GM19351 (cell line): ENCODE data around the gene SPATA3.
"Not testable (repeated sequence)": the region's sequence is repeated elsewhere in the genome, so short reads cannot be mapped to it uniquely, and the experiment has no call there.

Experiments
- ATAC-seq: cut with Tn5 transposase; IDR thresholded peaks from one replicate; pipeline ENCODE4 v1.9.1; 2021; ENCODE audit warnings: mild to moderate bottlenecking, moderate library complexity; ENCODE audit not compliant: unreplicated experiment

Gene SPATA3

GRCh38 chr2:230991598-230991997 lies 4.3 kb upstream of the SPATA3 start:
- no peak for ATAC-seq

GRCh38 chr2:230996661-230997060 lies 740 bp downstream of the SPATA3 start:
- ATAC-seq: no peak

- no peak for ATAC-seq
Measured at GRCh38 chr2:230998882-230999281, 3.0 kb downstream of the SPATA3 start.

- no peak for ATAC-seq
Measured at GRCh38 chr2:230999477-230999876, 3.6 kb downstream of the SPATA3 start.

- ATAC-seq: no peak
Measured at GRCh38 chr2:231000211-231000904, 4.4 kb downstream of the SPATA3 start.

GRCh38 chr2:231001036-231001435 lies 5.1 kb downstream of the SPATA3 start:
- no peak for ATAC-seq

- no peak for ATAC-seq
Measured at GRCh38 chr2:231001921-231002320, 6.0 kb downstream of the SPATA3 start.

GRCh38 chr2:231002641-231003040 lies 6.7 kb downstream of the SPATA3 start:
- no peak for ATAC-seq

- no peak for ATAC-seq
Measured at GRCh38 chr2:231003186-231003585, 7.3 kb downstream of the SPATA3 start.

- not testable (repeated sequence) for ATAC-seq
Measured at GRCh38 chr2:231004930-231005329, 9.0 kb downstream of the SPATA3 start.

- ATAC-seq: no peak
Measured at GRCh38 chr2:231007286-231008098, 11.6 kb downstream of the SPATA3 start.

GRCh38 chr2:231008131-231008530 lies 12.2 kb downstream of the SPATA3 start:
- no peak for ATAC-seq

- ATAC-seq: no peak
Measured at GRCh38 chr2:231009236-231009919, 13.5 kb downstream of the SPATA3 start.

- no peak for ATAC-seq
Measured at GRCh38 chr2:231010201-231010730, 14.3 kb downstream of the SPATA3 start.

GRCh38 chr2:231011526-231011925 lies 15.6 kb downstream of the SPATA3 start:
- no peak for ATAC-seq

- ATAC-seq: no peak
Measured at GRCh38 chr2:231012463-231012862, 16.5 kb downstream of the SPATA3 start.

- ATAC-seq: no peak
Measured at GRCh38 chr2:231013820-231014219, 17.9 kb downstream of the SPATA3 start.

- no peak for ATAC-seq
Measured at GRCh38 chr2:231015478-231015877, 19.6 kb downstream of the SPATA3 start.

- no peak for ATAC-seq
Measured at GRCh38 chr2:231015926-231016325, 20.0 kb downstream of the SPATA3 start.

GRCh38 chr2:231016566-231017230 lies 20.8 kb downstream of the SPATA3 start:
- ATAC-seq: no peak

GRCh38 chr2:231017231-231017598 lies 21.3 kb downstream of the SPATA3 start:
- no peak for ATAC-seq
